HG02970 (cell line): ENCODE results near the gene CTCFL.

Experiments
- ATAC-seq: cut with Tn5 transposase; IDR thresholded peaks from one replicate; pipeline ENCODE4 v1.9.1; 2021; ENCODE audit warnings: mild to moderate bottlenecking, moderate library complexity, moderate number of reproducible peaks; ENCODE audit not compliant: unreplicated experiment, low FRiP score

Gene CTCFL

DNA sequence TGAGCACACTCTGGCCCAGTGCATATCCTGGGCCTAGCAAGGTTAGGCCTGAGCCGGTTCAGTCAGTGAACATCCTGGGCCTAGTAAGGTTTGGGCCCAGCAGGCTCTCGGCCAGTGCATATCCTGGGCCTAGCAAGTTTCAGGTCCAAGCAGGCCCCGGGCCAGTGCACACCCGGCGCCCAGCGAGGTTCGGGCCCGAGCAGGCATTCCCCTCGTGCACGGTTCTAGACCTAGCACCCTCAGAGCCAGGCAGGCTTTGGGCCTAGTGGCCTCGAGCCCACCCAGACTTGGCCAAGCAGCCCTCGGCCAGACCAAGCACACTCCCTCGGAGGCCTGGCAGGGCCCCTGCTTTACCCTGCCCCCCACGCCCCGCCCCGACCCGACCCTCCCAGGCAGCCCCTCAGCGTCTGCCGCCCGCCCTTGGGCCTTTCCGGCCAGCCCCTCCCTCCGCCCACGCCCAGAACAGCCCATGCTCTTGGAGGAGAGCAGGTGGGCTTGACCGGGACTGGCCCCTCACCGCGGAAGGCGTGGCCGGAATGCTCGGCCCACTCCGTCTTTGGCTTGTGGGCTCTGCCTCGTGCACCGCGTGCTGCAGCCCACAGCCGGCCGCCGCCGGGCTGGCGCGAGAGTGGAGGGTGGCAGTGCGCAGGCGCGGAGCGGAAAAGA is at the start of gene CTCFL:
Gene CTCFL (minus strand): TSS at position 630 of the 666 bp plus-strand sequence. CDS start 935 bp downstream, outside the sequence.
- no peak for ATAC-seq

DNA sequence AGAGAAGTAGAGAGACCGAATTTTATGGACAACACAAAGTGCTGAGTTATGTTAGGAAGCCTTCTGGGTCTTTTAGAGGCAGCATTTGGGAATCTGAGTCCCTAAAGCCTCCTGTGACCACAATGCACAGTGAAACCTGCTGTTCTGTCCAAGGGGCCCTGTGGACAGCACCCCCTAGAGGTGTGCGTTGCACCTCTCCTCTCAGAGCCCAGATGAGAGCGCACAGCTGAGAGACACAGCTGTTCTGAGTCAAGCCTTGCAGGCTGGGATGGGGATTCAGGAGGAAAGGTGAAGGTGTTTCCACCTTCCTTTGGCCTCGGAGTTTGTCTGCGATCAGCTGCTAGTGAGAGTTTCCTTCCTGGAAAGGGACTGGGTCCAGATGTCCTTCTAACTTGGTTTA is 49.0 kb upstream of the CTCFL start:
- ATAC-seq, result no peak

GRCh38 chr20:57573242-57573641 is 48.3 kb upstream of the CTCFL start:
- ATAC-seq, result no peak

GRCh38 chr20:57571782-57572416 is 47.0 kb upstream of the CTCFL start:
- ATAC-seq, result no peak

- no peak for ATAC-seq
Observed at GRCh38 chr20:57570920-57571319, 46.0 kb upstream of the CTCFL start.

DNA sequence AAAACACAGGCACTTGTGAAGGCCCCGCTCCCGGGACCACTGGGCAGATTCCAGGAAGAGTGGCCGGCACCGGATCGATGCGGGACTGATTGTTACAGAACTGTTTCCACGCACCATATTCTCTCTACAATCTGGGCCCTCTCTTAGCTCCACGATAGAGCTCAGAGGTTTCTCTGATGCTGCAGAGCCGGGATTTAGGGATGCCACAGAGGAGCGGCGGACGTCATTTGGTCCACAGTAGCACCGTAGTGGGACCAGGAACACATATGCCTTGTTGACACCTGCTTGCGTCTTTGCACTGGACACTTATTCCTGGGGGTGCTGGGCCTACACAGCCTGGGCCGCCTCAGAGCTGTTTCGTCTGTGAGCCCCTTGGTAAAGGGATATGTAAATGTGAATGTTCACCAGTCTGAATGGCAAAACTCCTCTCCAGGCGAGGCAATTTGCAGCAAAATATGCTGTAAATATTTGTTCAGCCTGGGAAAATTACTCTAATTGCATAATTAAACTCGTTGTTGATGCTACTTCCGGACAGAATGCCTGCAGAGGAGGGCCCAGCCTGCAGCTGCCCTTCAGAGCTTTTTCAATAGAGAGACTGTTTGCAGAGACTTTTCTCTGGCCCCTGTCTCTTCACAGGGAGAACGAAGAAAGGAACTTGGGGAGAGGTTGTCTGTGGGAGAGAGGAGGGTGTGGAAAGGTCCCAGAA is 45.4 kb upstream of the CTCFL start:
- ATAC-seq, result no peak

DNA sequence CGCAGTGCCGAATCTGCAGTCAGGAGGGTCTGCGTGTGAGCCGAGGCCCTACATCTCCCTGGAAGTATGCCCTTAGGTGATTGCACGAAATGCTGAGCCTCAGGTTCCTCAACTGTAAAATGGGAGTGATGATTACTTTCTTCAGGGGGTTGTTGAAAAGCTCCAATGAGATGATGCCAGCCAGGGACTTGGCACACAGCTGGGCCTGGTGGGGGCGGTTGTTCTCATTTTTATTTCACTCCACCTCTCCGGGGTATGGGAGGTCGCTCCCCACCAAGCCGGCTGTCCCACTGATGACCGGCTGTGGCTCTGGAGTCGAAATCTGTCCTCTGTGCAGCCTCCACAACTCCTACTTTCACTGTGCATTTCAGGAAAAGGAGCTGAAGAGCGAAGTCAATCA is 44.0 kb upstream of the CTCFL start:
- no peak for ATAC-seq

DNA sequence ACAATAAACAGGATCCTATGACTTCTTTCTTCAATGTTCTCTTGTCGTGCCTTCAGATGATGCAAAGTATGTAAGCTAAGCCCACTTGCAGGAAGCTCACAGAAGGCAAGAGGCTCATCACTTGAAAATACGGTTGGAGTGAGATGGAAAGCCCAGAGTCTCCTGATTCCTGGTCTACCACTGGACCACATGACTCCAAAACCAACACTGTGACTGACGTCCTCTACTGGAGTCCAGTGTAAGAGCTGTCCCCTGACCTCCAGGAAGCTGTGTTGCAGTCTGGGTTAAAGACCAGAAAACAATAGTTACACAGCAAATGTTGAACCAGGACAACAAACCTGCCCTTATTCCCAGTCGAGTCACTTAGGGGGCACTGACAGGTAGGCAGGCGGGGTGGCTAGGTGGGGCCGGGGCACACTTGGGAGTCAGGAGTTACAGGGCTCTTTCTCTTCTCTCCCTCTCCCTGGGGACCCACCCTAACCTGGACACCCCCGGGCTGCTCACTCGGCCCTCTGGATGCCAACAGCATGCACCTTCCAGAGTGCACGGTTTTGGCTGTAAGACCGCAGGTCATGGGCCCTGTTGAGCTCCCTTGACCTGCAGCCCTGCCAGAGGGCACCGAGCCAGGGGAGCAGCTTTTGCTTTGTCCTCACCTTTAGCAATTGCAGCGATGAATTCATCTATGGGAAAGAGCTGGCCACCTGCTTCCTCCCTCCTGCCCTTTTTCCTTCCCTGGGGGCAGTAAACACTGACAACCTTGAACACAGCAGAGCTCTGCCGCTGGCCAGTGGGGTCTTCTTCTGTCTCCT is 43.4 kb upstream of the CTCFL start:
- no peak for ATAC-seq

GRCh38 chr20:57567471-57568079 is 42.6 kb upstream of the CTCFL start:
- no peak for ATAC-seq

- no peak for ATAC-seq
Observed at GRCh38 chr20:57566803-57567459, 42.0 kb upstream of the CTCFL start.

- ATAC-seq, result no peak
Observed at GRCh38 chr20:57566399-57566798, 41.5 kb upstream of the CTCFL start.

DNA sequence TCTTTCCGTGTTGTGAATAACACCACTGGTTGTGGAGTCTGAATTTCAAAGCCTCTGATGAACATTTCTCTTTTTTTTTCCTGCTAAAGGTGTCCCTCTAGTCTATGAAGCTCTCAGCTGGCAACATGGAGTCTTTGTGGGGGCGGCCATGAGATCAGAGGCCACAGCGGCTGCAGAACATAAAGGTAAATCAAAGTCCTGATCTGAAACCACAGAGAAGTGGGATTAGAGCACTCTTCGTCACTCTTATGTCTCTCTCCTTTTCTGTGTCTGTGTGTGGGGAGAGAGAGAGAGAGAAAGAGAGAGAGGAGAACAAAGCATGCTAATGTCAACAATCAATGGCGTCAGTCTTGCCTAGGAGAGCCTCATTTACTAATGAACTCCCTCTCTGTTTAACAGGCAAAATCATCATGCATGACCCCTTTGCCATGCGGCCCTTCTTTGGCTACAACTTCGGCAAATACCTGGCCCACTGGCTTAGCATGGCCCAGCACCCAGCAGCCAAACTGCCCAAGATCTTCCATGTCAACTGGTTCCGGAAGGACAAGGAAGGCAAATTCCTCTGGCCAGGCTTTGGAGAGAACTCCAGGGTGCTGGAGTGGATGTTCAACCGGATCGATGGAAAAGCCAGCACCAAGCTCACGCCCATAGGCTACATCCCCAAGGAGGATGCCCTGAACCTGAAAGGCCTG is 40.2 kb upstream of the CTCFL start:
- ATAC-seq, result no peak

GRCh38 chr20:57564180-57564802 is 39.4 kb upstream of the CTCFL start:
- no peak for ATAC-seq

DNA sequence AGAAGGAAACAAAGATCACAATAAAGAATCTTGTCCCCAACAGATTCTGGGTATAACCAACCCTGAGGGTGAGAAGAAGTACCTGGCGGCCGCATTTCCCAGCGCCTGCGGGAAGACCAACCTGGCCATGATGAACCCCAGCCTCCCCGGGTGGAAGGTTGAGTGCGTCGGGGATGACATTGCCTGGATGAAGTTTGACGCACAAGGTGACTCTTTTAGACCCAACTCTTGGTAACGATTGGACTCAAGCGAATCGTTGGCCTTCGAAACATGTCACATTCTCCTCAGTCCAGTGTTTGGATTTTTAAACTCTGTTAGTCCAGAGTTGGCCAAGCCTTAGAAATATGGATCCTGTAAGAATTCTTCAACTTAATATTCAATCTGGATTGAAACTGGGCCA is 38.6 kb upstream of the CTCFL start:
- no peak for ATAC-seq

DNA sequence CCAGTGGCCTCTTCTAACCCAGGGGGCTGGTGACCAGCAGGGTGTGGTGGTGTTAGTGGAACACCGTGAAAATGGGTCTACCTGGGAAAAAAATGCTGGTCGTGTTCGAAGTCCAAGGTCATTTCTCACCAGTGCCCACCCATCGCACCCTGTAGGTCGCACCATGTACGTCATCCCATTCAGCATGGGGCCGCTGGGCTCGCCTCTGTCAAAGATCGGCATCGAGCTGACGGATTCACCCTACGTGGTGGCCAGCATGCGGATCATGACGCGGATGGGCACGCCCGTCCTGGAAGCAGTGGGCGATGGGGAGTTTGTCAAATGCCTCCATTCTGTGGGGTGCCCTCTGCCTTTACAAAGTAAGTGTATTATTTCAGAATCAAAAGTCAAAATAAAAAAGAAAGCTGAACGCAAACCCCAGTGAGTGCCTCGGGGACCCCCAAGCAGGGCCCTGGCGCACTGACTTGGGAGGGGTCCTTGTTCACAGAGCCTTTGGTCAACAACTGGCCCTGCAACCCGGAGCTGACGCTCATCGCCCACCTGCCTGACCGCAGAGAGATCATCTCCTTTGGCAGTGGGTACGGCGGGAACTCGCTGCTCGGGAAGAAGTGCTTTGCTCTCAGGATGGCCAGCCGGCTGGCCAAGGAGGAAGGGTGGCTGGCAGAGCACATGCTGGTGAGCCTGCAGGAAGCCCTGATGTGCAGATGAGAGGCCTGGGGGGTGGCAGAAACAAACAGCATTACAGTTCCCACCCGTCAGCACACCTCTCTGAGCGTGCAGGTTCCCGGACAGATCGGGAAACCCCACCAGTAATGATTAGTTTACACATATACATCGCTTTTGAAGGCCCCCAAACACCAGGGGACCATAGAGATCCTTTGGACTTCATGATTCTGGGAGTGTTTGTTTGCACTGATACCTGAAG is 37.9 kb upstream of the CTCFL start:
- no peak for ATAC-seq

DNA sequence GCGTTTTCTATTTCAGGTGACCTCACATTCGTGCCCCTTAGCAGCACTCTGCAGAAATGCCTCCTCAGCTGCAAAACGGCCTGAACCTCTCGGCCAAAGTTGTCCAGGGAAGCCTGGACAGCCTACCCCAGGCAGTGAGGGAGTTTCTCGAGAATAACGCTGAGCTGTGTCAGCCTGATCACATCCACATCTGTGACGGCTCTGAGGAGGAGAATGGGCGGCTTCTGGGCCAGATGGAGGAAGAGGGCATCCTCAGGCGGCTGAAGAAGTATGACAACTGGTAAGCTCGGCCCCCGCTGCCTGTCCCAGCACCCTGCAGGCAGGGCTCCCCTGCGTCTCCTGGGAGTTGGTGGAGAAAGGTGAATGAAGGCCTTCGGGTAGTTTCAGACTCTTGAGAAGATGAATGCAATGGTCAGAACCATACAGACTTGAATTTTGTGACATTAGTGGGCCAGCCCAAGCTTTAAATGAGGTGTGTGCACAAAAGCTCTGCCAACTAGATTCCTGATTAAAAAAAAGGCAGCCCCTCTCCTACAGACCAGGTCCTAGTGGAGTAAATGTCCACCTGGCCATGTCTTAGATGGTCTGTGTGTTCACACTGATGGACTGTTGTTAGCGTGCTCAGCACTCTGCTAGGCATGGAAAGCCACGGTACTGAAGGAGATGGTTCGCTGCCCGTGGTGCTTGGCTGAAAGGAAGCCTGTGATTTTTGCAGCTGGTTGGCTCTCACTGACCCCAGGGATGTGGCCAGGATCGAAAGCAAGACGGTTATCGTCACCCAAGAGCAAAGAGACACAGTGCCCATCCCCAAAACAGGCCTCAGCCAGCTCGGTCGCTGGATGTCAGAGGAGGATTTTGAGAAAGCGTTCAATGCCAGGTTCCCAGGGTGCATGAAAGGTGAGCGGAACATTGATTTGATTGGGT is 36.7 kb upstream of the CTCFL start:
- ATAC-seq, result no peak
